SU-DHL-6 (cell line): ENCODE results near the gene HTD2.

Experiments used
- CTCF ChIP-seq: fragments of 200-600 bp; sonication (generic); IDR thresholded peaks from one replicate; pipeline ENCODE4 v1.5.1; 2017; ENCODE audit warnings: antibody characterized with exemption, mild to moderate bottlenecking, low read length, moderate library complexity; ENCODE audit not compliant: insufficient read depth, poor library complexity, severe bottlenecking
- EZH2phosphoT487 ChIP-seq: fragments of 200-600 bp; sonication (generic), shearing (Covaris generic); conservative IDR thresholded peaks from 2 replicates; pipeline ENCODE4 v1.6.1; 2018; ENCODE audit warnings: mild to moderate bottlenecking, antibody characterized with exemption, low read length, moderate library complexity, mixed read lengths

DNA sequence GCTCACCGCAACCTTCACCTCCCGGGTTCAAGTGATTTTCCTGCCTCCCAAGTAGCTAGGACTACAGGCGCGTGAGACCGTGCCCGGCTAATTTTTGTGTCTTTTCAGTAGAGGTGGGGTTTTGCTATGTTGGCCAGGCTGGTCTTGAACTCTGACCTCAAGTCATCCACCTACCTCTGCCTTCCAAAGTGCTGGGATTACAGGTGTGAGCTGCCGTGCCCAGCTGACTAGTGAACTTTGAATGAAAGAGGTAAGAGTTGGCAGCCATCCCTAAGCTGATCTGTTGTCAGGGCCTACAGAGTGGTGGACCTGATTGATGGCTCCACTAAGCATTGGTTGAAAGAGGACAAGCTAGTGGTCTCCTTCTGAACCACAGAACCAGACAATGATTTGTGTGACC lies 41.7 kb downstream of the HTD2 start:
- TF ChIP-seq CTCF (no peak), EZH2phosphoT487 (no peak)
